Suprapubic skin (tissue), 4 donors: ENCODE measurements around the gene KRT81. TPM values are rescaled to one million over a fixed set of nuclear protein-coding genes. Genes with fewer than 3 reads are reported as not detected.

ENCODE experiments used
- DNase-seq, 2 donors: peaks; one replicate each; pipeline ENCODE4 v3.0.0-alpha.2; 2019; ENCODE audit warnings: low spot score in 2 of 2
- H3K27ac ChIP-seq: fragments of 200-600 bp; sonication (generic); one replicate; pipeline ENCODE4 v1.5.1; 2019
- H3K27me3 ChIP-seq: fragments of 200-600 bp; sonication (generic); one replicate; pipeline ENCODE4 v1.5.1; 2019
- H3K36me3 ChIP-seq: fragments of 200-600 bp; sonication (generic); one replicate; pipeline ENCODE4 v1.5.1; 2019
- H3K4me1 ChIP-seq: fragments of 200-600 bp; sonication (generic); one replicate; pipeline ENCODE4 v1.5.1; 2019
- H3K4me3 ChIP-seq: fragments of 200-600 bp; sonication (generic); one replicate; pipeline ENCODE4 v1.5.1; 2019; ENCODE audit warnings: mild to moderate bottlenecking
- H3K9me3 ChIP-seq: fragments of 200-600 bp; sonication (generic); one replicate; pipeline ENCODE4 v1.5.1; 2019
- CTCF ChIP-seq, 2 donors: fragments of 200-600 bp in 1 of 2; fragments of 450-650 bp in 1 of 2; sonication (generic) in 1 of 2; IDR thresholded peaks; one replicate each; pipeline ENCODE4 v1.5.1; 2016 to 2019; ENCODE audit warnings: antibody characterized with exemption in 2 of 2, mild to moderate bottlenecking in 1 of 2, moderate library complexity in 1 of 2
- EP300 ChIP-seq: sonication (generic); formaldehyde crosslinking; IDR thresholded peaks from one replicate; pipeline ENCODE4 v1.6.1; 2017; ENCODE audit warnings: antibody characterized with exemption
- POLR2A ChIP-seq, 2 donors: fragments of 450-650 bp; IDR thresholded peaks; one replicate each; pipeline ENCODE4 v1.6.1; 2017; ENCODE audit warnings: antibody characterized with exemption in 2 of 2, mild to moderate bottlenecking in 2 of 2, moderate library complexity in 2 of 2
- POLR2AphosphoS5 ChIP-seq, 3 donors: sonication (generic); formaldehyde crosslinking; IDR thresholded peaks; one replicate each; pipeline ENCODE4 v1.6.1; 2017; ENCODE audit warnings: antibody characterized with exemption in 3 of 3
- WGBS: methylation state at CpG from one replicate; pipeline ENCODE4 v1.1.5; 2018; 5-methylcytosine and 5-hydroxymethylcytosine counted together
- total RNA-seq, 4 donors: library from RNA; depleted of rRNA; stranded (reverse); fragments of >200 nt; gene quantifications; one replicate each; pipeline ENCODE4 v1.1.0, GENCODE V29; 2016

Gene KRT81
- 100 to 1,000 TPM in 1 of 4 donors, 10 to 100 TPM in 2, under 1 TPM in 1; 0.72 to 346 (median 21.0) TPM for total RNA-seq

- Histone ChIP-seq H3K36me3 (no peaks in the 10 kb centered on the region), H3K4me3 (no peak within 1 kb of the TSS), H3K27me3 (peaks cover 15% of the 10 kb centered on the region), H3K4me1 (no peaks in the 10 kb centered on the region), H3K9me3 (no peaks in the 10 kb centered on the region), H3K27ac (no peak within 1 kb of the TSS)
- DNase-seq: peak; percentile 21 to 34
- WGBS: 66% methylated on average over 5 of the region's 32 CpGs
- TF ChIP-seq EP300 (no peak), POLR2AphosphoS5 (IDR thresholded peaks at IDR 0.05) (no peak), CTCF (IDR thresholded peaks at IDR 0.05) (no peak), POLR2A (IDR thresholded peaks at IDR 0.05) (no peak)
Measured at GRCh38 chr12:52291267-52291935, at the start of gene KRT81. TSS of gene KRT81 (minus strand) at chr12:52291534. CDS start at chr12:52291465, 69 bp downstream.

DNA sequence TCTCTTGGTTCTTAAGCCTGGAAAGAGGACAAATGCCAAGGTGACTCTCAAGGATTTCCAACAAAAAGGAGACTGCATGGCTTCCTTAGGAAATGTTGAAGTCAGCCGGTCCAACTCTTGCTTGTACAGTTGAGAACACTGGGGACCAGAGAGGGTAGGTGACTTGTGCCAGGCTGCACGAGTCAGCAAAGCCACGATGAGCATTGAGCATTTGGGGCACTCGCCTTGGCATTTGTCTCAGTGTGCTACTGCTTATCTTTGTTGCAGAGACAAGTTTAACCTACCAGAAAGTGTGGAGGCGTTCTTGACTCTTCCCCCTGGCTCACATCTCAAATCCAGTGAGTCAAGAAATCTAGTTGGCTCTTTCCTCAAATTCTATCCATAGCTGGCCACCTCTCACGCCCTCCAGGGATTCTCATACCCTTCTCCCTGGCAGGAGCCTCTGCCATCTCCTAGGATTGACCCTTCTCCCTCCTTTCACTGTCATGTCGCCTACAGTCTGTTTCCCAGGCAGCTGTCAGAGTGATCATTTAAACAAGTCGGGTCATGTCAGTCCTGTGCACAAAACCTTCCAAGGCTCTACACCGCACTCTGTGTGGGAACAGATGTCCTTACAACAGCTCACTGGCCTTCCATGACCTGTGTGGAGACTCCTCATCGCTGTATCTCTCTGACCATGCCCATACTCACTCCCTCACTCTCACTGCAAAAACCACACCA is 47.1 kb upstream of the KRT81 start:
- Histone ChIP-seq H3K27ac (no peak overlapping the region), H3K36me3 (no peaks in the 10 kb centered on the region), H3K4me3 (no peak overlapping the region), H3K4me1 (peaks cover 17% of the 10 kb centered on the region), H3K9me3 (no peaks in the 10 kb centered on the region), H3K27me3 (peaks cover 8% of the 10 kb centered on the region)
- no peak for TF ChIP-seq POLR2A (IDR thresholded peaks at IDR 0.05)
- no peak for TF ChIP-seq EP300
- TF ChIP-seq CTCF (IDR thresholded peaks at IDR 0.05): no peak
- TF ChIP-seq POLR2AphosphoS5 (IDR thresholded peaks at IDR 0.05): no peak
- no peak for DNase-seq
- WGBS: 42% methylated on average over 10 of the region's 10 CpGs

GRCh38 chr12:52337054-52337453 is 45.7 kb upstream of the KRT81 start:
- Histone ChIP-seq H3K27ac (no peak overlapping the region), H3K4me1 (peaks cover 17% of the 10 kb centered on the region), H3K27me3 (peaks cover 3% of the 10 kb centered on the region), H3K36me3 (no peaks in the 10 kb centered on the region), H3K9me3 (no peaks in the 10 kb centered on the region), H3K4me3 (no peak overlapping the region)
- DNase-seq: no peak
- WGBS: 43% methylated on average over 1 of the region's 1 CpG
- TF ChIP-seq CTCF (IDR thresholded peaks at IDR 0.05) (no peak), EP300 (no peak), POLR2A (IDR thresholded peaks at IDR 0.05) (no peak), POLR2AphosphoS5 (IDR thresholded peaks at IDR 0.05) (no peak)

- Histone ChIP-seq H3K9me3 (no peaks in the 10 kb centered on the region), H3K4me3 (no peak overlapping the region), H3K27ac (no peak overlapping the region), H3K27me3 (peaks cover 3% of the 10 kb centered on the region), H3K4me1 (peaks cover 17% of the 10 kb centered on the region), H3K36me3 (no peaks in the 10 kb centered on the region)
- TF ChIP-seq POLR2A (IDR thresholded peaks at IDR 0.05) (no peak), POLR2AphosphoS5 (IDR thresholded peaks at IDR 0.05) (no peak), EP300 (no peak), CTCF (IDR thresholded peaks at IDR 0.05) (no peak)
- 90% methylated on average over 2 of the region's 2 CpGs for WGBS
- no peak for DNase-seq
Measured at GRCh38 chr12:52336641-52337040, 45.3 kb upstream of the KRT81 start.

GRCh38 chr12:52335598-52336262 is 44.4 kb upstream of the KRT81 start:
- peak in 1 of 2 donors; percentile 42 for DNase-seq

More at GRCh38 chr12:52335598-52336262, 44.4 kb upstream of the KRT81 start:
- no peak for TF ChIP-seq POLR2A (IDR thresholded peaks at IDR 0.05)
- TF ChIP-seq EP300: no peak
- TF ChIP-seq POLR2AphosphoS5 (IDR thresholded peaks at IDR 0.05): no peak
- WGBS: 77% methylated on average over 4 of the region's 4 CpGs
- Histone ChIP-seq H3K27ac (no peak overlapping the region), H3K4me1 (peaks cover 17% of the 10 kb centered on the region), H3K9me3 (no peaks in the 10 kb centered on the region), H3K36me3 (no peaks in the 10 kb centered on the region), H3K27me3 (no peaks in the 10 kb centered on the region), H3K4me3 (no peak overlapping the region)
